Neutrophil (primary cell): ENCODE data around the gene TLN1.

ENCODE experiments used
- H3K27ac ChIP-seq: fragments of 200-600 bp; sonication (generic); 2 replicates; pipeline ENCODE4 v1.5.1; 2016; ENCODE audit warnings: mild to moderate bottlenecking, moderate library complexity
- H3K27me3 ChIP-seq: fragments of 200-600 bp; sonication (generic); 2 replicates; pipeline ENCODE4 v1.6.0; 2016; ENCODE audit warnings: mild to moderate bottlenecking
- H3K36me3 ChIP-seq: fragments of 200-600 bp; sonication (generic); 2 replicates; pipeline ENCODE4 v1.5.1; 2017
- H3K4me1 ChIP-seq, 2 experiments: fragments of 200-600 bp in 1 of 2; sonication (generic) in 1 of 2; 1 replicate in 1 of 2; 2 replicates in 1 of 2; pipeline versions ENCODE4 v1.5.1 to v1.6.1; 2013 to 2016; ENCODE audit warnings: low read depth in 1 of 2, low read length in 1 of 2, mild to moderate bottlenecking in 1 of 2, moderate library complexity in 1 of 2; ENCODE audit not compliant: control insufficient read depth in 1 of 2, insufficient read depth in 1 of 2
- H3K4me3 ChIP-seq, 2 experiments: fragments of 200-600 bp in 1 of 2; sonication (generic) in 1 of 2; 1 replicate in 1 of 2; 2 replicates in 1 of 2; pipeline ENCODE4 v1.5.1; 2013 to 2016; ENCODE audit warnings: low read depth in 1 of 2, low read length in 1 of 2, mild to moderate bottlenecking in 1 of 2, moderate library complexity in 1 of 2
- H3K9me3 ChIP-seq: fragments of 200-600 bp; sonication (generic); 2 replicates; pipeline ENCODE4 v1.5.1; 2016
- TF ChIP-seq, protein P1 (sequence below): fragments of 200-600 bp; sonication (generic); IDR thresholded peaks from 2 replicates; pipeline ENCODE4 v1.5.1; 2016; ENCODE audit warnings: antibody characterized with exemption

TLN1 gene

GRCh38 chr9:35753466-35753865, 21.5 kb upstream of the TLN1 start:
- Histone ChIP-seq H3K36me3 (peaks cover 52% of the 10 kb centered on the region), H3K4me3 (no peak overlapping the region), H3K9me3 (no peaks in the 10 kb centered on the region), H3K27ac (no peak overlapping the region), H3K27me3 (no peaks in the 10 kb centered on the region), H3K4me1 (peaks cover 28 to 30% of the 10 kb centered on the region in 2 experiments)
- TF ChIP-seq, protein P1, sequence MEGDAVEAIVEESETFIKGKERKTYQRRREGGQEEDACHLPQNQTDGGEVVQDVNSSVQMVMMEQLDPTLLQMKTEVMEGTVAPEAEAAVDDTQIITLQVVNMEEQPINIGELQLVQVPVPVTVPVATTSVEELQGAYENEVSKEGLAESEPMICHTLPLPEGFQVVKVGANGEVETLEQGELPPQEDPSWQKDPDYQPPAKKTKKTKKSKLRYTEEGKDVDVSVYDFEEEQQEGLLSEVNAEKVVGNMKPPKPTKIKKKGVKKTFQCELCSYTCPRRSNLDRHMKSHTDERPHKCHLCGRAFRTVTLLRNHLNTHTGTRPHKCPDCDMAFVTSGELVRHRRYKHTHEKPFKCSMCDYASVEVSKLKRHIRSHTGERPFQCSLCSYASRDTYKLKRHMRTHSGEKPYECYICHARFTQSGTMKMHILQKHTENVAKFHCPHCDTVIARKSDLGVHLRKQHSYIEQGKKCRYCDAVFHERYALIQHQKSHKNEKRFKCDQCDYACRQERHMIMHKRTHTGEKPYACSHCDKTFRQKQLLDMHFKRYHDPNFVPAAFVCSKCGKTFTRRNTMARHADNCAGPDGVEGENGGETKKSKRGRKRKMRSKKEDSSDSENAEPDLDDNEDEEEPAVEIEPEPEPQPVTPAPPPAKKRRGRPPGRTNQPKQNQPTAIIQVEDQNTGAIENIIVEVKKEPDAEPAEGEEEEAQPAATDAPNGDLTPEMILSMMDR, result no peak

DNA sequence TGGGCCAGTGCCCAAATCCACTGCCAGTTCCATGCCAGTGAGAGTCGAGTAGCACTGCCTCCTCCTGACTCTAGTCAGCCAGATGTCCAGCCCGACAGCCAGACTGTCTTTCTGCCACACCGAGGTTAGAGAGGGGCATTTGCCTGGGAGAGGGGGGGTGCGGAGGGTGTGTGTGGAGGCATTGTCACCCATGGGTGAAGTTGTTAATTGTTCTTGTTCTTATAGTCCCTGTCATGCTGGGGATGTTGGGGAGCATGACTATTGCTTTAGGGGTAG, 18.2 kb upstream of the TLN1 start:
- peak overlapping the region; percentile 80 to 86 for H3K4me3 ChIP-seq
- no peaks in the 10 kb centered on the region for H3K9me3 ChIP-seq
- peaks cover 50% of the 10 kb centered on the region for H3K36me3 ChIP-seq
- peak overlapping the region; percentile 96 for H3K27ac ChIP-seq
- H3K27me3 ChIP-seq, result no peaks in the 10 kb centered on the region
- H3K4me1 ChIP-seq, result peaks cover 41 to 42% of the 10 kb centered on the region in 2 experiments
- TF ChIP-seq, protein P1, result no peak

DNA sequence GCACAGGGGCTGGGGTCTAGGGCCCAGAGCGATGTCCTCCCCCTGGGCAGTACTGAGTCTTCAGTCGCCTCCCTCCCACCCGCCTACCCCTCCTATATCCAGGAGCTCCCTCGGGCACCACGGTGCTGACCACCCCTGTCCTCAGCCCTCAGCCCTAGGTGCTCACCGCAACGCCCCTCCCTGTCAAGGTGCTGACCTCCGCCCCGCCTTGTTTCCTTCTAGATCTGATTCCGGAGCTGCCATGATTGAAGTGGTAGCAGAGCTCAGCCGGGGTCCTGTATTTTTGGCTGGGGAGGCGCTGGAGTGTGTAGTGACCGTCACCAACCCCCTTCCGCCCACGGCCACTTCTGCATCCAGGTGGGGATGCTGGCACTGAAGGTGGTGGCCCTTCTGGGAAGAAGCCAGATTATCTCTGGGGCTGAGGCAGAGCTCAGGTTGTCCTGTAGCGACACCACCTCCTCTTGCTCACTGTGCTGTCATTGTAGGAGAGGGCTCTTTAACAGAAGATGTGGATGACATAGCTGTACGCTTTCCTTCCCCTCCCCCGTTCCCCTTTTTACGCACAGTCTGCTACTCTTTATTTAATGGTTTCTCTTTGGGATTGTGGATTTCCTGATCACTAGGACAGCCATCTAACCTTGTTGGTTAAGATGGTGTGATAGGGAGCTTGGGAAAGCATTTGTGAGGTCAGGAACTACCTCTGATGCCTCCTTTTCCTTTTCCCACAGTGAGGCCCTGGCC, 17.7 kb upstream of the TLN1 start:
- Histone ChIP-seq H3K27ac (peak overlapping the region; percentile 96), H3K9me3 (no peaks in the 10 kb centered on the region), H3K4me3 (peak overlapping the region; percentile 80 to 86), H3K4me1 (peaks cover 41 to 42% of the 10 kb centered on the region in 2 experiments), H3K36me3 (peaks cover 46% of the 10 kb centered on the region), H3K27me3 (no peaks in the 10 kb centered on the region)
- TF ChIP-seq, protein P1, result no peak

DNA sequence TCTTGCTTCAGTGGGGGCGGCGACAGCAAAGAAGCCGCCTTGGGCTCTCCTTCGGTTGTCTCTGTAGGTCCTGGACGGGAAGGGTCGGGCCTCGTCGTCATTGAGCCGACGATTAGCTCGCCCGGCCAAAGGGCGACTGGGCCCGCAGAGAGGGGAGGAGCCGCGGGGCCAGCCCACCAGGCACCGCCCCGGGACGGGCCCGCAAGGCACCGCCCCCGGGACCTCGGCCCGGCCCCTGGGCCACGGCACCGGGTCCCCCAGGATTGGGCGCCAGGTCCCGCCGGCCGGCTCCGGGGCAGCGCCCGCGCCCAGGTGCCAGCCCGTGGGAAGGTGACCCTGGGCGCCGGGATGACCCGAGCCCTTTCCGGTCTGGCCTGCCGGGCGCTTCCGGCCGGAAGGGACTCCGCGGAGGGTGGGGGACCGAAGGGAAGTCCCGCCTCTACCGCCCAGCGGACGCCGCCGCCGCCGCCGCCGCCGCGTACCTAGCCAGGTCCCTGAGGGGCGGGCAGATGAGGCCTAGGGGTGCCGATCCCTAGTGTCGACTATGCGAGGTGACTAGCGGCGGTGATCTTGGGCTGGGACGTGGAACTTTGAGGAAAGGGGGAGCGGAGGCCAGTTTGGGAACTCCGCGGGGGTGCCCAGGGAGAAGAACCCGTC, 17.0 kb upstream of the TLN1 start, which contains the start of the genes GBA2 and RGP1:
Gene GBA2, minus strand, starts transcription at position 371 of the 657 bp plus-strand sequence. CDS start 524 bp downstream, outside the sequence.
Gene RGP1, plus strand, starts transcription at position 430 of the 657 bp plus-strand sequence. CDS start 469 bp downstream, outside the sequence.
- TF ChIP-seq, protein P1, result no peak
- Histone ChIP-seq H3K27ac (peak within 1 kb of the TSS; percentile 96), H3K9me3 (no peaks in the 10 kb centered on the region), H3K4me1 (peaks cover 41 to 42% of the 10 kb centered on the region in 2 experiments), H3K27me3 (no peaks in the 10 kb centered on the region), H3K36me3 (peaks cover 46% of the 10 kb centered on the region), H3K4me3 (peak within 1 kb of the TSS; percentile 80 to 86)

- Histone ChIP-seq H3K27ac (peak overlapping the region; percentile 96), H3K4me1 (peaks cover 41 to 42% of the 10 kb centered on the region in 2 experiments), H3K27me3 (no peaks in the 10 kb centered on the region), H3K9me3 (no peaks in the 10 kb centered on the region), H3K36me3 (peaks cover 45% of the 10 kb centered on the region), H3K4me3 (peak overlapping the region; percentile 80 to 86)
- TF ChIP-seq, protein P1, result no peak
These were observed 16.4 kb upstream of the TLN1 start for GRCh38 chr9:35748242-35748857.
